Activated naive CD4-positive, alpha-beta T cell treated with anti-CD3 and anti-CD28 coated beads for 36 hours (primary cell): ENCODE measurements around the gene SMIM5. TPM values are rescaled to one million over a fixed set of nuclear protein-coding genes. Genes with fewer than 3 reads are reported as not detected.

Experiments
- CTCF ChIA-PET: fragments of 350-600 bp; sonication (Branson Sonifier 250); formaldehyde crosslinking; loops from one replicate; lab custom pipeline; 2021; ENCODE audit warnings: antibody characterized with exemption; lab: Charles Lee
- DNase-seq: peaks from one replicate; pipeline ENCODE4 v3.0.0-alpha.2; 2020
- H3K27ac Mint-ChIP-seq: one replicate; pipeline ENCODE4 v1.8.0; 2021; ENCODE audit warnings: mild to moderate bottlenecking, mixed read lengths
- H3K27me3 Mint-ChIP-seq: one replicate; pipeline ENCODE4 v1.8.0; 2021; ENCODE audit warnings: low read depth, mixed read lengths
- H3K36me3 Mint-ChIP-seq: one replicate; pipeline ENCODE4 v1.8.0; 2021; ENCODE audit warnings: low read depth, mixed read lengths
- H3K4me1 Mint-ChIP-seq: one replicate; pipeline ENCODE4 v1.8.0; 2021; ENCODE audit warnings: low read depth, mixed read lengths
- H3K4me3 Mint-ChIP-seq: one replicate; pipeline ENCODE4 v1.8.0; 2021; ENCODE audit warnings: mild to moderate bottlenecking, moderate library complexity, mixed read lengths
- H3K9me3 Mint-ChIP-seq: one replicate; pipeline ENCODE4 v1.8.0; 2021; ENCODE audit warnings: mixed read lengths
- intact Hi-C: fragments of 100-400 bp; cut with micrococcal nuclease; formaldehyde crosslinking; loops from one replicate; pipeline ENCODE4 v1.15.1; 2023
- total RNA-seq, 2 experiments: library from RNA; stranded (reverse); gene quantifications; one replicate each; pipeline ENCODE4 v1.2.3, GENCODE V29; 2021

The SMIM5 gene
- total RNA-seq, 2 experiments from 2014 or later = not detected

DNA sequence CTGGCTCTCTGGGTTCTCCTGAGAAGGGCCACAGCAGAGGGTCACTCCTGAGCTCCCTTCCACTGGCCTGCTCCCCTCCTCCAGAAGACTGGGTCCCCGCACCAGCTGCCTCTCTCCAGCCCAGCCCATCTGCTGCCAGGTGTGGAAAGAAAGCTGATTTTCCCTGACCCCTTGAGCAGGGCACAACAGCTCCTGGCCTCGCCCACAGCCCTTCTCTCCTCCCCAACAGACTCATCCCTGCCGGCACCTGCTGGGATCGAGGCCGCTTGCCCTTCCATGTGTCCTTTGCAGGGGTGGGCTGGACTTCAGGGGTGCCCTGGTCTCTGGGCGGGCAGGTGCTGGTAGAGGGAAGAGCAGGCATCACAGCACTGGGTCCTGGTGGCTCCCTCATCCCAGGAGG is 4.8 kb upstream of the SMIM5 start:
- Mint-ChIP-seq H3K27me3 (no peaks in the 10 kb centered on the region), H3K4me3 (no peak overlapping the region), H3K9me3 (no peaks in the 10 kb centered on the region), H3K27ac (no peak overlapping the region), H3K36me3 (no peaks in the 10 kb centered on the region), H3K4me1 (peaks cover 6% of the 10 kb centered on the region)
- DNase-seq = no peak
- intact Hi-C loops = loop anchor here (10.0 kb wide), 1 partner anchor 74 kb away; no protein-coding TSS in a partner anchor
- CTCF ChIA-PET = interaction anchor here (0.5 to 1.2 kb wide), 3 partner anchors 10 to 119 kb away, joined by 3 to 5 read pairs (median 4); no protein-coding TSS in a partner anchor

DNA sequence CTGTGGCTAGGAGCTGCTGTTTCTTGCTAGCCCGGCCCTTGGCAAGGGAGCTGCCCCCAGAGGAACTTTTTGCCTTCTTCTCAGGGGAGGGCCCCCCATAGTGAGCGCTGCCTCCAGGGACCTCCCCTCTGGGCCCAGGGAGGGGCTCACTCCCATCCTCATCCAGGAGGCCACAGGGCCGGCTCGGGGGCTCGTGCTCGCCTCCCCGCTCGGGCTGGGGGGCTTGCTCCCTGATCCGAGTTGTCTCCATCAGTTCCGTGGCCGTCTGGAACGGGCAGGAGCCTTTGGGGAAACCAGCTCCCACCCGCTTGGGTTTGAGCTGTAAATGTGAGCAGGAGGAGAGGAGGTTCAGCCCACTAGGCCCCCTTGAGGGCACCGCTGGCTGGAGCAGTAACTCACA is 4.1 kb upstream of the SMIM5 start:
- DNase-seq = no peak

GRCh38 chr17:75630071-75630917 is 2.9 kb upstream of the SMIM5 start:
- H3K4me1 Mint-ChIP-seq = peaks cover 10% of the 10 kb centered on the region
- no peak for DNase-seq
- intact Hi-C loops = no loop called here
- H3K4me3 Mint-ChIP-seq = no peak overlapping the region
- no peaks in the 10 kb centered on the region for H3K27me3 Mint-ChIP-seq
- no peaks in the 10 kb centered on the region for H3K36me3 Mint-ChIP-seq
- H3K27ac Mint-ChIP-seq = no peak overlapping the region
- H3K9me3 Mint-ChIP-seq = no peaks in the 10 kb centered on the region
- CTCF ChIA-PET = interaction anchor here (2.9 to 7.0 kb wide), 2 partner anchors 118 to 123 kb away, joined by 13 to 166 read pairs; no protein-coding TSS in a partner anchor

More for the DNA sequence above, 4.1 kb upstream of the SMIM5 start:
- no peaks in the 10 kb centered on the region for H3K36me3 Mint-ChIP-seq
- CTCF ChIA-PET = interaction anchor here (0.5 to 7.0 kb wide), 4 partner anchors 9 to 124 kb away, joined by 3 to 166 read pairs (median 8); no protein-coding TSS in a partner anchor
- H3K4me3 Mint-ChIP-seq = no peak overlapping the region
- H3K9me3 Mint-ChIP-seq = no peaks in the 10 kb centered on the region
- no peak overlapping the region for H3K27ac Mint-ChIP-seq
- intact Hi-C loops = loop anchor here (10.0 kb wide), 1 partner anchor 74 kb away; no protein-coding TSS in a partner anchor
- H3K4me1 Mint-ChIP-seq = peaks cover 10% of the 10 kb centered on the region
- no peaks in the 10 kb centered on the region for H3K27me3 Mint-ChIP-seq

DNA sequence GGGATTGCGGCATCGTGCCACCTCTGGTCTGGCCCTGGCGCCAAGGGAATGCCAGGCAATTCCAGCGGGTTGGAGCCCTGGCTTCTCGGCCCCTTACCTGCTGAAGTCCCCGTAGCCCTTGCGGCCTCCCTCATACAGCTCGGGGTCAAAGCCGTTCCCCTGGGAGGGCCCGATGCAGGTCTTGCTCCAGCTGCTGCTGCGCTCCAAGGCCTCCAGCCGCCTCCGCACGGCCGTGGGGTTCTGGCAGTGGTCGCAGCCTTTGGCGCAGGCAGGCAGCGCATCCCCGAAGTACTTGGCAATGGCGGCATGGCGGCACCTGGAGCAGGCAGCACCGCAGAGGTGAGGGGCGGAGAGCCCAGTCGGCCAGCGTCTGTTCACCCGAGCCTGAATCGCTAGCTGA is 1.9 kb upstream of the SMIM5 start:
- Mint-ChIP-seq H3K4me3 (no peak overlapping the region), H3K36me3 (no peaks in the 10 kb centered on the region), H3K4me1 (peaks cover 10% of the 10 kb centered on the region), H3K9me3 (no peaks in the 10 kb centered on the region), H3K27me3 (no peaks in the 10 kb centered on the region), H3K27ac (no peak overlapping the region)
- DNase-seq = no peak
- CTCF ChIA-PET = interaction anchor here (0.8 to 7.0 kb wide), 5 partner anchors 15 to 122 kb away, joined by 3 to 166 read pairs (median 7); a partner anchor contains a TSS
- intact Hi-C loops = no loop called here

GRCh38 chr17:75632428-75632827 is 806 bp upstream of the SMIM5 start:
- H3K27ac Mint-ChIP-seq = no peak overlapping the region

GRCh38 chr17:75633486-75634375 is 497 bp downstream of the SMIM5 start:
- Mint-ChIP-seq H3K36me3 (no peaks in the 10 kb centered on the region), H3K4me3 (no peak overlapping the region), H3K9me3 (no peaks in the 10 kb centered on the region), H3K27ac (no peak overlapping the region), H3K4me1 (peaks cover 10% of the 10 kb centered on the region), H3K27me3 (no peaks in the 10 kb centered on the region)
- intact Hi-C loops = loop anchor here (1.0 to 2.0 kb wide), 2 partner anchors 115 to 207 kb away; no protein-coding TSS in a partner anchor
- DNase-seq = peak; percentile 75
- CTCF ChIA-PET = interaction anchor here (0.6 to 7.0 kb wide), 45 partner anchors 8 to 405 kb away, joined by 3 to 166 read pairs (median 4); partner anchors contain the start of genes RECQL5, SAP30BP and TMEM94

More at GRCh38 chr17:75632428-75632827, 806 bp upstream of the SMIM5 start:
- Mint-ChIP-seq H3K9me3 (no peaks in the 10 kb centered on the region), H3K4me1 (peaks cover 10% of the 10 kb centered on the region), H3K36me3 (no peaks in the 10 kb centered on the region), H3K4me3 (no peak overlapping the region), H3K27me3 (no peaks in the 10 kb centered on the region)
- DNase-seq = no peak
- CTCF ChIA-PET = interaction anchor here (0.6 to 7.0 kb wide), 41 partner anchors 8 to 229 kb away, joined by 3 to 166 read pairs (median 5); partner anchors contain the start of genes RECQL5, SAP30BP and TMEM94
- intact Hi-C loops = loop anchor here (2.0 kb wide), 1 partner anchor 206 kb away; no protein-coding TSS in a partner anchor

GRCh38 chr17:75634376-75634740 is 1.1 kb downstream of the SMIM5 start:
- no peak for DNase-seq
- Mint-ChIP-seq H3K27ac (no peak overlapping the region), H3K4me3 (no peak overlapping the region), H3K4me1 (peaks cover 10% of the 10 kb centered on the region), H3K36me3 (no peaks in the 10 kb centered on the region), H3K27me3 (no peaks in the 10 kb centered on the region), H3K9me3 (no peaks in the 10 kb centered on the region)
- intact Hi-C loops = no loop called here
- CTCF ChIA-PET = interaction anchor here (1.0 to 7.0 kb wide), 14 partner anchors 10 to 405 kb away, joined by 3 to 166 read pairs (median 8); no protein-coding TSS in a partner anchor

DNA sequence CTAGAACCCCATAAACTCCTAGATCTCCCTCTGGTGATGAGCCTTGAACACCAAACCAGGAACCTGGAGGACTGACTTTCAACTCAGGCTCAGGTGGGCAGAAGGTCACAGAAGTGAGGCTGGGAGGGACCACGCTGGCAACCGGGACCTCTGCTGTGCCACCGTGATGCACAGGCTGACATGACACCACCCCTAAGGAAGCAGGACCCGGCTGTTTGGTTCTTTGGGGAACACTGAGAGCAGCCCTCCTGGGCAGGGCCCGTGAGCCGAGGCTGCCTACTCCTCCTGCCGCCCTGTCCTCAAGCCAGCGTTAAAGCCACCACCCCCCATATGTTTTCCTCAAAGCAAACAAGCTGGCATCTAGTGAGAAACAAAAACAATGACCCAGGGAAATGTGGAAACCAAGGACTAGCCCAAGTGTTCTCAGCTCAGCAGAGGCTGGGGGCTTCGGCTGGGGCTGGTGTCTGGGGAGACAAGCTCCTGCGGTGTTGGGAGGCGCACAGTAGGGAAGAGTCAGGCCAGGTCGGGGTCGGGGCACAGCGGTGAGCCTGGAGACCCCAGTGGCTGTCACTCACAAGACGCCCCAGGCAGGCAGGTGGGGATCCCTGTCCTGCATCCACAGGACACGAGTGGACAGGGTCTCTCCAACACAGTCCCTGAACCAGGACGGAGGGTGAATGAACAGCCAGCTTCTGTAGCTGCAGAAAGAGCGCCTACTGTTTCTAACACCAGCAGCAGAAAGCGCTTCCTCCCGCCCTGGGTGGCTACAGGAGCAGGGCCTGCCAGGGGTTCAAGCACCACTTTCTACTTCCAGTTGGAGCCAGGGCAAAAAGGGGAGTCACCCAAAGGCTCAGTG is 1.7 kb downstream of the SMIM5 start:
- intact Hi-C loops = no loop called here
- Mint-ChIP-seq H3K27ac (no peak overlapping the region), H3K27me3 (no peaks in the 10 kb centered on the region), H3K4me3 (no peak overlapping the region), H3K4me1 (peaks cover 10% of the 10 kb centered on the region), H3K36me3 (no peaks in the 10 kb centered on the region), H3K9me3 (no peaks in the 10 kb centered on the region)
- CTCF ChIA-PET = interaction anchor here (0.6 to 7.0 kb wide), 9 partner anchors 17 to 406 kb away, joined by 3 to 166 read pairs (median 4); no protein-coding TSS in a partner anchor
- no peak for DNase-seq

- intact Hi-C loops = no loop called here
- no peaks in the 10 kb centered on the region for H3K27me3 Mint-ChIP-seq
- CTCF ChIA-PET = interaction anchor here (0.6 to 7.0 kb wide), 5 partner anchors 102 to 130 kb away, joined by 3 to 166 read pairs (median 12); no protein-coding TSS in a partner anchor
- no peaks in the 10 kb centered on the region for H3K36me3 Mint-ChIP-seq
- H3K4me3 Mint-ChIP-seq = no peak overlapping the region
- H3K4me1 Mint-ChIP-seq = peaks cover 10% of the 10 kb centered on the region
- H3K9me3 Mint-ChIP-seq = no peaks in the 10 kb centered on the region
- H3K27ac Mint-ChIP-seq = no peak overlapping the region
- no peak for DNase-seq
Measured at GRCh38 chr17:75635610-75636202, 2.5 kb downstream of the SMIM5 start.

- CTCF ChIA-PET = interaction anchor here (1.6 to 3.2 kb wide), 3 partner anchors 36 to 113 kb away, joined by 7 to 12 read pairs (median 9); no protein-coding TSS in a partner anchor
- H3K27me3 Mint-ChIP-seq = no peaks in the 10 kb centered on the region
- peaks cover 10% of the 10 kb centered on the region for H3K4me1 Mint-ChIP-seq
Measured at GRCh38 chr17:75636381-75637142, 3.3 kb downstream of the SMIM5 start.

More at GRCh38 chr17:75636381-75637142, 3.3 kb downstream of the SMIM5 start:
- Mint-ChIP-seq H3K27ac (no peak overlapping the region), H3K4me3 (no peak overlapping the region), H3K9me3 (no peaks in the 10 kb centered on the region), H3K36me3 (no peaks in the 10 kb centered on the region)
- DNase-seq = no peak
- intact Hi-C loops = no loop called here
